GM13976 (cell line): ENCODE measurements around the gene DNAH2.

Experiments
- DNase-seq: peaks from one replicate; pipeline ENCODE4 v3.0.0; 2012; ENCODE audit warnings: low spot score
- in situ Hi-C: fragments of 300-500 bp; cut with MboI; formaldehyde crosslinking; loops from one replicate; pipeline ENCODE4 v1.12.0; 2022; ENCODE audit warnings: low sequenced_read_pairs, mixed read lengths, inconsistent platforms; ENCODE audit not compliant: unreplicated experiment
- TF ChIP-seq, protein P1 (sequence below): IDR thresholded peaks from 2 replicates; pipeline ENCODE4 v1.5.1; 2012; ENCODE audit warnings: borderline replicate concordance, mild to moderate bottlenecking; ENCODE audit not compliant: insufficient read depth; ENCODE audit errors: extremely low read depth, missing control alignments, control extremely low read depth

The DNAH2 gene

DNA sequence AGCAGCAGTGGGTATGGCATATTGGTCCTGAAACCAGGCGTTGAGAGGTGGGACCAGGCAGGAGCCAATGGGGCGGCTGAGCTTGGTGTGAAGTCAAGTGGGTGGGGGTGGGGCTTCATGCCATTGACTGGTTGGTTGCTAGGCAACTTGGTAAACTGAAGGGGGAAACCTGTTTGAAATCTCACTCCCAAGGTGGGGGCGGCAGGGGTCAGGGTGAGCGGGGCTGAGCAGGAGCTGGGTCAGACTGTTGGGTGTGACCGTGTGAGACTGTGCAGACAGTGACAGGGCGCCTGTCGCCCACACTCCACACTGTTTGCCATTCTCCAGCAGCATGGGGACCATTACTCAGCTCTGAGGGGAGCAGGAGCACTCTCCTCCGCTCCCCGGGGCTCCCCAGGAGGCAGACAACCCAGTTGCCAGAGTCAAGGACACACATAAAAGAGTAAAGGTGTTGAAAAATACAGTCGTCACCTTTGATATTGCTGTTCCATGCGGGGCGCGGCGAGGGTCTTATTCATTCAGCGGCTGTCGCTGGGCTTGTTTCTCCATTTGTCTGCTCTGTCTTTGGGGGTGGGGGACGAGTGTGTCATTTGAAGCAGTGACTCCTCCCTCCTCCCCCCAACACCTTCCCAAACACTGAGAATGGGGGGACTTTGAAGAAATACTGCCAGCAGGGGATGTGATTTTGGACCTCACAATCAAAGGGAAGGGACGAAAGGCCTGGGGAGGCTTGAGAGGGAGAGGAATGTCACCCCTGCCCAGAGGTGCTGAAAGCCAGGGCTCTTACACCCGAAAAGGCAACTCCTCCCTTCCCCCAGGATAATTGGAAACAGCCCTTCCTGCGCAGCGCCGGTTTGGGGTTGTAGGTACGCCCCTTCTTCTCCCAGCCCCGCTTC is 13.7 kb upstream of the DNAH2 start:
- DNase-seq, result no peak
- TF ChIP-seq, protein P1, sequence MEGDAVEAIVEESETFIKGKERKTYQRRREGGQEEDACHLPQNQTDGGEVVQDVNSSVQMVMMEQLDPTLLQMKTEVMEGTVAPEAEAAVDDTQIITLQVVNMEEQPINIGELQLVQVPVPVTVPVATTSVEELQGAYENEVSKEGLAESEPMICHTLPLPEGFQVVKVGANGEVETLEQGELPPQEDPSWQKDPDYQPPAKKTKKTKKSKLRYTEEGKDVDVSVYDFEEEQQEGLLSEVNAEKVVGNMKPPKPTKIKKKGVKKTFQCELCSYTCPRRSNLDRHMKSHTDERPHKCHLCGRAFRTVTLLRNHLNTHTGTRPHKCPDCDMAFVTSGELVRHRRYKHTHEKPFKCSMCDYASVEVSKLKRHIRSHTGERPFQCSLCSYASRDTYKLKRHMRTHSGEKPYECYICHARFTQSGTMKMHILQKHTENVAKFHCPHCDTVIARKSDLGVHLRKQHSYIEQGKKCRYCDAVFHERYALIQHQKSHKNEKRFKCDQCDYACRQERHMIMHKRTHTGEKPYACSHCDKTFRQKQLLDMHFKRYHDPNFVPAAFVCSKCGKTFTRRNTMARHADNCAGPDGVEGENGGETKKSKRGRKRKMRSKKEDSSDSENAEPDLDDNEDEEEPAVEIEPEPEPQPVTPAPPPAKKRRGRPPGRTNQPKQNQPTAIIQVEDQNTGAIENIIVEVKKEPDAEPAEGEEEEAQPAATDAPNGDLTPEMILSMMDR, result no peak
- in situ Hi-C loops, result no loop called here

DNA sequence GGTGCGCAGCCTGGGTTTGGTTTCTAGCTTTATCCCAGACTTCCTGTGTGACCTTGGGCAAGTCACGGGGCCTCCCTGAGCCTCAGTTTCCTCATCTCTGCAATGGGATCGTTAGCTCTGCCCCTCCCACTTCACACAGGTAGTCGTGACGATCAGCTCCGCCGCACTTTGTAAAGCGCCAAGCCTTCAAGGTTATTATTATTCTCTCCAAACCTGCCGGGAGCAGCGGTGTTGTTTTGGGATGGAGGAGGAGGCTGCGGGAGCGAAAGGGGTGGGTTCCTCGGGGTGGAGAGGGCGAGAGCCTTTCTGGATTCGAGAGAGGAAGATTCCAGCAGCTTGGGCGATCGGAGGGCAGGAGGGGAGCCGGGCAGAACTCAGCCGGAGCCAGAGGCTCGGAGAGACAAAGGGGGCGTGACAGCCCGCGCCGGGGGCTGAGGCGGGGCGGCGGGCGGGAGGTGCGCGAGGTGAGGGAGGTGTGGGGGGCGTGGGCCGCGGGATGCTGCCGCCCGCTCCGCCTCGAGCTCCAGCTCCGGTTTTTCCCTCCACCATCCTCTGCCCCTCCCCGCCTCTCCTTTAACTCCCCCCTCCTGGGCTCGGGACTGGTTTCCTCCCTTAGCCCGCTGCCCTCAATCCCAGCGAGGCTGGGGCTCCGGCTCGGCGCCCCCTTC is 12.8 kb upstream of the DNAH2 start, which contains the start of gene EFNB3:
Gene EFNB3, plus strand, starts transcription at position 602 of the 668 bp plus-strand sequence. CDS start 397 bp downstream, outside the sequence.
- TF ChIP-seq, protein P1, result no peak
- in situ Hi-C loops, result no loop called here
- no peak for DNase-seq

DNA sequence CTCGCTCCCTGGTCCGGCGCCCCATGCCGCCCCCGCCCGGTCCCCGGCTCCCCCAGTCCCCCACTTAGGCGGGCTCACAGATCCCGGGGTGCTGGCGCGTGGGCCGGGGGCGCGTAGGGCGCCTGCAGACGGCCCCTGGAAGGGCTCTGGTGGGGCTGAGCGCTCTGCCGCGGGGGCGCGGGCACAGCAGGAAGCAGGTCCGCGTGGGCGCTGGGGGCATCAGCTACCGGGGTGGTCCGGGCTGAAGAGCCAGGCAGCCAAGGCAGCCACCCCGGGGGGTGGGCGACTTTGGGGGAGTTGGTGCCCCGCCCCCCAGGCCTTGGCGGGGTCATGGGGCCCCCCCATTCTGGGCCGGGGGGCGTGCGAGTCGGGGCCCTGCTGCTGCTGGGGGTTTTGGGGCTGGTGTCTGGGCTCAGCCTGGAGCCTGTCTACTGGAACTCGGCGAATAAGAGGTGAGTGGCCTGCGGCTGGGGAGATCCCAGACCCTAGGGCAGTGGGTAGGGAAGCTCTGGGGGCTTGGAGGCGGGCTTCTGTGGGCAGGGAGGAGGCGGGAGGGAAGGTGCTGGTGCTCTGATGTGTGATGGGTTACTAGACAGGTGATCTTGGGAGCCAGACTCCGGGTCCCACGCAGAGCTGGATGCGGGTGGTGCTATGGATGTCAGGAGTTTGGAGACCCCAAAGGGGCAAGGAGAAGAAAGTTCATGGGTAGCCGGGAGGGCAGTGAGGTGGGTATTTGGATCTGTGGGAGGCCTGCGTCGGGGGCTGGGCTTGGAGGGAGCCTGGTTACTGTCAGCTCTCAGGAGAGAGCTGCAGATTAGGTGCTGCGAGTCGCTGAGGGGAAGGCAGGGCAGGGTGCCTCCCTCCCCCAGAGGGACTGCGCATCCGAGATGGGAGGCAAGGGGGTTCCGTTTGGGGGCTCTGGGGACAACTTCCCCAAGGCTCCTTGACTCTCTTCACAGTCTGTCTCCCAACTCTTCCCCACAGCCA is 12.0 kb upstream of the DNAH2 start:
- no peak for DNase-seq
- TF ChIP-seq, protein P1, result no peak
- in situ Hi-C loops, result no loop called here

DNA sequence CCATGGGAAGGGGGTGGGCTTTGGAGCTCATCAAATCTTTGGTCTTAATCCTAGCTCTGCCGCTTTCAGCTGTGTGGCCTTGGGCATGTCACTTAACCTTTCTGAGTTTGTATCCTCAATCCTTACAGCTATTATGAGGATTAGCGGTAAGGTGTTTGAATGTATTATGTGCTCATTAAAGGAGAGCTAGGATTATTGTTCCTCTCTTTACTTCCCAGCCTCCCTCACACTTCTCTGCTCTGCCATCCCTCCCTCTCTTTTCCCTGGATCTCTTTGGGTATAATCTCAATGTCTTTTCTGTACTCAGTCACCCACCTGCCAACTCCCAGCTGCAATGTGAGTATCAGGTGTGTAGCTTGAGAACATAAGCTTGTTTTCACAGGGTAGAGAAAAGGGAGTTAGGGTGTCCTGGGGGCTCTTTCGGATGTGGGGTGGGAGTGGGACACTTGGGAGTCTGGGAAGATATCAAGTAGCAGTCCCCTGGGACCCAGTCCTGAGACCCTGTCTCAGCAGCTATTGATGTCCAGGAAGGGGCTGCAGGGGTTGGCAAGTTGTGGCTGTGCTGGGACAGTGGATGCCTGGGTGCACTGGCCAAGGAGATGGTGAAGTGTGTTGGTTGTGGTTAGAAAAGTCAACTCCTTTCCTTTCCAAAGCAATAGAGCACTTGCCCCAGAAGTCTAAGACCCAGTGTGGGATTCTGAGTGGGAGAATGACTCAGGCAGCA is 10.8 kb upstream of the DNAH2 start:
- in situ Hi-C loops, result no loop called here
- no peak for DNase-seq
- TF ChIP-seq, protein P1, result no peak

DNA sequence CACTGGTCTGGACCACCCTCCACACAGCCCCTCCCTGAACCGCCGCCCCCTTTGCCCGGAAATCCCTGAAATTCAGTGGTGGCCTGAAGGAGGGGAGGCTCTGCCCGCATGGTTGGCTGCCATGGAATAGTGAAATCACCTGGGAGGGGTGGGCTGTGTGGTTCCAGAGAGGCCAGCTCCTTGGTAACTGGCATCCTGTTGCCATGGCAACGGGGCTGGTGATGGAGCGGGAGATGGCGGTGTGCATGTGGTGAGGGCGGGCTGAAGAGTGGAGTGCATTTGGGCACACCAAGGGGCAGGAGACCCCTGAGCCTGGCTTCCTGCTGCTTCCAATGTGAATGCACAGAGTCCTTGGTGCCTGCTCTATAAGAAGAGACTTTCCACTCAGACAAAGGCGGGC is 10.1 kb upstream of the DNAH2 start:
- TF ChIP-seq, protein P1, result no peak
- no peak for DNase-seq
- in situ Hi-C loops, result no loop called here
